HG03280 (cell line): ENCODE data around the gene ANTXRL.
"Not testable (repeated sequence)": the region's sequence is repeated elsewhere in the genome, so short reads cannot be mapped to it uniquely, and the experiment has no call there.

Experiments
- ATAC-seq: cut with Tn5 transposase; IDR thresholded peaks from one replicate; pipeline ENCODE4 v1.9.1; 2021; ENCODE audit warnings: mild to moderate bottlenecking, moderate library complexity; ENCODE audit not compliant: unreplicated experiment

ANTXRL gene

DNA sequence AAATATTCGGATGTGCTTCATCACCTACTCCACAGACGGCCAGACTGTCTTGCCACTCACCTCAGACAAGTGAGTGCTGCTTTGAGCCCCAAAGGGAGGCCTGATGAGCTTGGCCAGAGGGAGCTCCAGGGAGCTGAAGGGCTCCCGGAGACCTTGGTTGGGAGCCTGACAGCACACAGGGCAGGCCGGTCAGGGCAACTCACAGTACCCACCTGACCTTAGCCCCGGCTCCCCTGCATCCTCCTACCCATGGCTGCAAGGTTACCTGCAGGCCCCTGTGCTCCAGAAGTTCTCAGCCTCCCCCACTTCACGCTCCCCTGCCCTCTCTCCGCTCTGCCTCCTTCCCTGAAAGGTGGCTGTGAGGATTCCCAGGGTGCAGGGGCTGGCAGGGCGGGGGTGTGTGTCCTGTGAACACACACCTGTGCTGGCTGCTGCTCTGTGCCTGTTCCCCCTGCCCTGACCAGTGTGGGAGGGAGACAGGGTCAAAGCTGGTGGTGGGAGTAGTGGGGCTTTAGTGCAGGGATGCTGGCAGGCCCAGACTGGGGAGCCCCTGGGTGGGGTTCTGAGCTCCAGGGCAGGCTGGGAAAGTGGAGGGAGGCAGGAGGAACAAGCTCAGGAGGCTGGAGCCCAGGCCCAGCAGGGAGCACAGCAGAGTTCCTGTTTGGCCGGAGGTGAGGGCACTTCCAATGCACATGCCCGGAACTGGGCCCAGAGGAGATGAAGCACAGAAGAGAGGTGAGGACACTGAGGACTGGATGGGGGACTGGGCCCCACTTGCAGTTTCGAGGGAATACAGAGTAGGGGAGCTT, 7.2 kb downstream of the ANTXRL start:
- ATAC-seq: no peak

DNA sequence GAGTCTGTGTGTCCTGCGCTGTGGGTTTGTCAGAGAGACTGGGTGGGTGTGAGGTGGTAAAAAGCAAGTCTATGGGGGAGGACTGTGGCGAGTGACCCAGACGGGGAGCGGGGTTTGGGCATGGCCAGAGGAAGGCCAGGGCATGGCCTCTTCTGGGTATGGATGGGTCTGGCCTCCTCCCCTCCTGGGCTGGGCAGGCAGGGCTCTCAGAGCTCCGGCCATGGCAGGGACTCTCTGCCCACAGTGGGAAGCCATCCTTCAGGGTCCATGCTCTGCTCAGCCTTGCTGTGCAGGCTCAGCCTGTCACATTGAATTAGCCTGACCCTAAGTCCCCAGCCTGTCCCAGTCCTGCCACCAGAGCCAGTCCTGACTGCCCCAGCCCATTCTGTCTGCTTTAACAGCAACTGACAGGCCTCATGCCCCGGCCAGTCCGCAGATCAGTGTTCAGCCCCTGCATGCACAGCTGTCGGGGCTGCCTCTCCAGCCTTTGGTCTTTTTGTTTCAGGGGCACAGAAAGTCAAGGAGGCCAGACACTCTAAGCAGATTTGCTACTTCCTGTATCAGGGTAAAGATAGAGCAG, 7.9 kb downstream of the ANTXRL start:
- no peak for ATAC-seq

DNA sequence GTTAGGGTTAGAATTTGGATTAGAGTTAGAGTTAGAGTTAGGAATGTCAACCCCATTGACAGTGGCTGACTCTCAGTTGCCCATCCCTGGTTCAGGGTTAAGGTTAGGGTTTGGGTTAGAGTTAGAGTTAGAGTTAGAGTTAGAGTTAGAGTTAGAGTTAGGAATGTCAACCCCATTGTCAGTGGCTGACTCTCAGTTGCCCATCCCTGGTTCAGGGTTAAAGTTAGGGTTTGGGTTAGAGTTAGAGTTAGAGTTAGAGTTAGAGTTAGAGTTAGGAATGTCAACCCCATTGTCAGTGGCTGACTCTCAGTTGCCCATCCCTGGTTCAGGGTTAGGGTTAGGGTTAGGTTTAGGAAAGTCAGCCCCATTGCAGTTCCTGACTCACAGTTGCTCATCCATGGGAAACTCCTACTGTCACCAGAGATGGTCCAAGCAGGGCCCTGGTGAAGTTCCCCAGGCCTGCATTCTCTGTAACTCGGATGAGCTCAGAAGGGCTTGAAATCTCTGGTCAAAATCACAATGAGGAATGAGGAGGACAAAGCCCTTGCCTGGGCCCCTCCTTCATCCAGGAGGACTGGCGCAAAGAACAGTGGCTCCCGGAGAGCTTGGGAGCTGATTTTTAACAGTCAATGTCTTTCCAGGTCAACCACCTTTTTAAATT, 8.7 kb downstream of the ANTXRL start:
- not testable (repeated sequence) for ATAC-seq

DNA sequence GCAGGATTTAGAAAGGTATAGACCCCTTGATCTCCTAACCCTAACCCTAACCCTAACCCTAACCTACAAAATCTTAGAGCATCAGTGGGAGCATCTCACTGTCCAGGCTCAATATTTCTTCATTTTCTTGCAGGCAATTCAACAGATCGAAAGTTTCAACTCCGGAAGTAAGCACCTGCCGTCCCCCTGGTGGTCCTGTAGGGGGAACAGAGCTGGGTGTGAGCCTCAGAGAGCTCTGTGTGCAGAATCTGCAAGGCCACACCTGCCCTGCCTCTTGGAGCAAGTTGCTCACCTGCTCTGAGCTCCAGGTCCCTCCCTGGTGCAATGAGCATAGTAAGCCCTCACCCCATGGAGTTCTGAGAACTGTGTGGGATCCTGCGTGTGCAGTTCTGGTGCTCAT, 9.3 kb downstream of the ANTXRL start:
- not testable (repeated sequence) for ATAC-seq

DNA sequence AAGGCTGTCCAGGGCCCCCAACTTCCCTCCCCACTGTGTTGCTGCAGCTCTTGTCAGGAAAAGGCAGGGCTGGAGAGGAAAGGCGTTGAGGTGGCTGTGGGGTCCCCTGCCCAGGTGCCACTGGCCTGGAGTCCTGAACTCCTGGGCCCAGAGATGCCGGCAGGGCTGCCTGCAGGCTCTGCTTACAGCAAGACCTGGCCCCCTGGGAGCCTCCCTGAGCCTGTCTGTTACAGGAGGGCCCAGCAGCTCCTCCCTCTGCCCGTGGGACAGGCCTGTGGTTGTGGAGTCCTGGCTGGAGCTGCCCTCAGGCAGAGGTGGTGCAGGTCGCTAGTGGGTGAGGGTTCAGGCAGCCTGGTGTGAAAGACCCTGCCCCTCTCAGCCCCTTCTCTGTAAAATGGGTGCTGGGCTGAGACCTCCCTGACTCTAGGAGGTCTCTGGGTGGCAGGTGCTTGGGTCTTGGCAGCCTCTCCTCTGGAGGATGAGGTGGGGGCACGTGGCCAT, 9.9 kb downstream of the ANTXRL start:
- no peak for ATAC-seq

DNA sequence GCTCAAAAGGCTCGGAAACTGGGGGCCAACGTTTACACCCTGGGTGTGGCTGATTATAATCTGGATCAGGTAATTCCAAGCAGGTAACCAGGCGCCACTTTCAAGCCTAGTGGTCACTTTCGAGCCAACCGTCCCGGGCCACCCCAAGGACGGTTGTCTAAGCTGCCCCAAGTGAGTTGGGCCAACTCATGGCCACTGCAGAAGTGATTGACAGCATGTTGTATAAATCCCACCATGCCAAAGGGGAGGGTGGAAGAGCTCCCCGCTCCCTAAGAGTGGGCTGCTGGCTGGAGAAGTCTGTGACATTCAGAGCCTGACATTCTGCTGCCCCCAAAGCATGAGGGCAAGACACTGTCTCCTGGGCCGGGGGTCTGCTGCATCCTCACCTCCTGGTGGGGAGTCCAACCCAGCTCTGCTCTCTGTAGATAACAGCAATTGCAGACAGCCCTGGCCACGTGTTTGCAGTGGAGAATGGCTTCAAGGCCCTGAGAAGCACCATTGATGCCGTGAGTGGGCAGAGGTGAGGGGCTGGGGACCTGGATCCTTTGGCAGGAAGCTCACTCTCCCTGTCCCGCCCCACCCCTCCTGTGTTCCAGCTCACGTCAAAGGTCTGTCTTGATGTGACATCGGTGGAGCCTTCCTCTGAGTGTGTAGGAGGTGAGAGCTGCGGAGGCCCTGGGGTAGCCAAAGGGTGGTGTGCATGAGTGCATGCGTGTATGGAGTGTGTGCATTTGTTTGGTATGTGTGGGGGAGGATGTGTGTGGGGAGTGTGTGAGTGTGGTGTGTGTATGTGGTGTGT, 10.8 kb downstream of the ANTXRL start:
- no peak for ATAC-seq

DNA sequence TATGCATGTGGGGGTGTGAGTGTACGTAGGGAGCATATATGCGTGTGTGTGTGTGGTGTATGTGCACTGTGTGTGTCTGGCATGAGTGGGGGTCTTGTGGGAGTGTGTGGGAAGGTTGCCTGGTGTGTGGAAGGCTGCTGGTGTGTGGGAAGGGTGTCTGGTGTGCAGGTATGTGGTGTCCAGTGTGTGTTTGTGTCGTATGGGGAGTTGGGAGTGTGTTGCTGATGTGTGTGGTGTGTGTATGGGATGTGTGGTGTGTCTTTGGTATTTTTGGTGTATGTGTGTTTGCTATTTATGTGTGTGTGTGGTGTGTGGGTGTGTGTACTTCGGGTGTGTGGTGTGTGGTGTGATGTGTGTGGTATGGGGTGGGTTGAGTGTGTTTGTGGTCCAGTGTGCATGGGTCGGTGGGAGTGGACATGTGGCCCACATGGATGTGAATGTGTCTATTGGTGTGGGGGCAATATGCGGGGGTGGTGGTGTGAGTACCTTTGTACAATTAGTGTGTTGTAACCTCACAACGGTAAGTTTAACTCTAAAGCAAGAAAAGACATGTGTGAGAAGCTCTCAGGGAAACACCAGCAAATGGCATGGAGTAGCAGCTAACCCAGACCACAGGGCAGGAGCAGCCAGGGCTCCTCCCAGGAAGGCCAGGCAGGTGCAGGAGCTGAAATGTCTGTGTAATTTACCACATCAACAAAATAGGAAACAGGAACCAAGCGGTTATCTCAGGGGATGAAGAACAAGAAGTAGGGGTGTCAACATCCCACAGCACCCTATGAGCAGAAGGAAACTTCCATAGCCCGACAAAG, 11.9 kb downstream of the ANTXRL start:
- ATAC-seq: no peak

DNA sequence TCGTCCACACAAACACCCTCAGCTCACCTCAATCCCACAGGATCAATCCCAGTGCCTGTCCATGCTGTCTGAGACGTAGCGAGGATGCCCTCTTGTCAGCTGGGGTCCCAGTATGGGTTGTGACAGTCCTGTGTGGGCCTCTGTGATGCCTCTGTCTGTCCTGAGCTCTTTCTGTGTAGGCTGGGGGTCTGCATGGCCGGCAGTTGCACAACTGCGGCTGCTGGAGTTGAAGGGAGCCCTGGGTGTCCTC, 12.4 kb downstream of the ANTXRL start:
- no peak for ATAC-seq

DNA sequence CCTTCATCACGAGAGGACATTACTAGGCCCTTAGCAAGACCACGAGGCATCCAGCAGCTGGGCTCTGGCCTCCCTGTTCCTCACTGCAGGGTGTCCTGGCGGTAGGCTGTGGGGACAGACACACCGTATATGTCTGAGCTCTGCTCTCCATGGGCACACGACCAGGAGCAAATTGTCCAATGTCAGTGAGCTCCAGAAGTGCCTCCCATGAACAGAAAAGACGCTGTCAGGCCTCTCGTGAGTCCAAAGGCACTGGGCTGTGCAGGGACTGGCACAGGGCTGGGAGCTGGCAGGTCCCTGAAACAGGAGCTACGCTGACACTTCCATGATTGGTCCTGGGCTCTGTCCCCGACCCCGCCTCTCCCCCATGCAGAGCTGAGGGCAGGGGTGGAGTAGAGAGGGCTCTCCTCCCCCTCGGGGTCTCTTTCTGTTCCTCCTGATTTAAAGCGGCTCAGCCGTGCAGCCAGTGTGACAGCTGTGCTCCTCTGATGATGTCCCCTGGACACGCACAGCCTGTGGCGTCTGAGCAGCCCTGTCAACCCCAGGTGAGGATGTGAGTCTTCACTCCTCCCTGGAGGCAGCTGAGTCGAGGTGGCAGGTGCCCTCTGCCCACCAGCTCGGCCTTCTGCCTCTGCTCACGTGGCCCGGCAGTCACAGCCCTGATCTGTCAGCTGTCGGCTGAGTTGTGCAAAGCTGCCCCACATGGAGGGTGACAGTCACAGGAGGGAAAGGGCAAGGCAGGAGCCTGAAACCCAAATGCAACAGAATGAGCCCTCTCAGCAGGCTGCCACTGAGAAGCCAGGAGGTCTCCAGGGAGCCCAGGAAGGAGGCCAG, 13.0 kb downstream of the ANTXRL start:
- ATAC-seq: no peak

DNA sequence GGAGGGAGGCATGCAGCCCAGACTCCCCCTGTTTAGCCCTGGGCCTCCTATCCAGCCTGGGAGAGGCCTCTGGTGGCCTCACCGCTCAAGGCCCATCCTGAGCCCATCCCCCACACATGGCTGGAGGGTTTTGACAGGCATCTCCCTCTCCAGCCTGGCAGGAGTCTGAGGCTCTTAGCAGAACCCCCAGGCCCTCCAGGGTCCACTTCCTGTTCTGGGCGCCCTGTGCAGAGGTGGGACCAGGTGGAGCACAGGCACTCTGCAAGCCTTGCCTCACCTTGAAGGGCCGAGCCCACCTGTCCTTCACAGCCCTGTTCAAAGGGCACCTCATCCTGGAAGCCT, 13.5 kb downstream of the ANTXRL start:
- not testable (repeated sequence) for ATAC-seq

DNA sequence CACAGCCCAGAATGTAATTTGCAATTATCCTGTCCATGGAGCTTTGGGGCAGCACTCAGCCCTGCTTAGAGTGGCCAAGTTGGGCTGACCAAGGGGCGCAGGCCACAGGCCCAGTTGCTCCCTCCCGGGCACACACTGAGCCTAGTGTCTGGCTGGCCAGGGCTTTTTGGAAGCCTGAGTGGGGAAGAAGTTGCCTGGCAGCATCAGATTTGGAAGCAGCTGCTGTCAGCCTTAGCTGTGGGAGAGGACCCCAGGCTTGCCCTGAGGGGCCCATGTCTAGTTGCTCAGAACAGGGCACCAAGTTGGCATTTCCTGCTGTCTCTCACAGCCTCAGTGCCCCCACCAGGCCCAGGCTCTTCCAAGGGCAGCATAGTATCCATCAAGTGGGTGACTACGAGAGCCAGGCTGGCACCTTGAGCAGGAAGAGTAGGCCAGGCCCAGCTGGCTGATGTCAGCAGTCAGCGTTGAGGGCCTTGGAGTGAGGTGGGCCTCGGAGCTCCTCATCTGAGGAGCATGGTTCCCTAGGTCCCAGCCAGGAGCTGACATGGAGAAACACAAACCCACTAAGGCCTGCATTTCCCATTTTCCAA, 14.4 kb downstream of the ANTXRL start:
- ATAC-seq: no peak

DNA sequence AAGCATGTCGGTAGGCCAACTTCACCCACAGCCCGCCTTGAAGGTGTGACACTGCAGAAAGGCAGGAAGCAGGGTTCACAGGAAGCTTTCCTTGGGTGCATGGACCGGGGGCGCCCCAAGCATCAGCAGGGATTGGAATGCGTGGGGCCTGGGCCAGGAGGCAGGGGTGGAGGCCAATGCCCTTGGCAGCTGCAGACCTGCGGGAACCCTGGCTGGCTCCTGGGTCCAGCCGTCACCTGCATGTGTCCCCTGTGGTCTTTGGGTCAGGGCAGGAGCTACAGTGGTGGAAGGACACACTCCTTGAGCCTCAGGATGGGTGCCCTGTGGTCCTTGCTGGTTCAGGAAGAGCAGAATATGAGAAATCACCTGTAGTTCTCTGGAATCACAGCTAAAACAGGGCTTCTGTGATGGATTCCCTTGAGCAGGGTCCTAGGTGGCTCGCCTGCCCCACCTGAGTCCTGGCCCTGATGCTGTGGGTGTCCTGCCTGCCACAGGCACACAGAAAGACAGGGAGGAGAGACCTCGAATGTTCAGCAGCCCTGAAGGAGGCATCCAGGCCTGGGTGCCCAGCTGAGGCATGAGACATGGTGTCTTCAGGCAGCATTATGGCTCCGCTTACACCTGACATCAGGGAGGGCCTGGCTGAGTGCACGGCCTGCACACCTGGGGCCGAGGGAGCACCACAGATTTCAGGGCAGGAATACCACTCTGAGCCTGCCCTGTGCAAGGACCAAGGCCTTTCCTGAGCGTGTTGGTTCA, 15.1 kb downstream of the ANTXRL start:
- no peak for ATAC-seq

DNA sequence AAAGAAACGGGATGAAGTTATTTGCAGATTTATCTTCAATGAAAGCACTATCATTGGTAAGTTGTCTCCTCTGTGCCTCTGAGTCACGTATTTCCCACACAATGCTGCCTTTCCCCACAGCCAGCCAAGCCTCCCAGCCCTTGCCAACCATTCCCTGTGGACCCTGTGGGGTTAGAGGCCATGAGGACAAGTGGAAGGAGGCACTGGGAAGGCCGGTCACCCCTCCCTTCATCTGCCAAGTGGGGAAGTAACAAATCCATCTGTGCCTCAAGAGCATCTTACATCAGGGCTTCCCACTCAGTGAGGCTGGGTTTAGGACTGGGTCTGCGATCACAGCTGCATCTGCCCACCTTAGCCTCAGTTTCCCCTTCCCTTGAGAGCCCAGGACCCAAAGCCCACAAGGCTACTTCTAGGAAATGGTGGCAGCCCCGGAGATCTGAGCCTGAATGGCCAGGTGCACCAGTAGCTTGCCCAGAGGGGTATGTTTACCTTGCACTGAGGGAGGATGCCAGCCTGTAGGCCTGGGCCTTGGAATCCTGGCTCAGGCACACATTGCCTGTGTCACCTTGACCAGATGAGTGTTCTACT, 16.1 kb downstream of the ANTXRL start:
- ATAC-seq: not testable (repeated sequence)

DNA sequence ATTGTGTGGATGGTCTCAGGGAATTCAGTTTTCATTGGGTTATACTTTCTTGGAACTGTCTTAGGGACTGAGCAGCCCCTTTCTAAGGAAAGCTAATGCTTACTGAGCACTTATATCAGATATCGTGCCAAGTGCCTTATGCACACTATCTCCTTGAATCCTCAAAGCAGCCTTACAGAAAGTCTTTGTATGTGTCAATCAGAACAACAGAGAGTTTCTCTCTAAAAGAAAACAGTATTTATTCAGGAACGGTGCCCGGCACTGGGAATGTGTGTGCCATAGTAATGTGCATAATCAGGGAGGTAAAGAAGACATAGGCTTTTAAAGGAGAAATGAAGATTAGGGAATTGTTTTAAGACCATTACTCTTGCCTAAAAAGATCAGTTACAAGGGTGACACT, 17.3 kb downstream of the ANTXRL start:
- no peak for ATAC-seq

DNA sequence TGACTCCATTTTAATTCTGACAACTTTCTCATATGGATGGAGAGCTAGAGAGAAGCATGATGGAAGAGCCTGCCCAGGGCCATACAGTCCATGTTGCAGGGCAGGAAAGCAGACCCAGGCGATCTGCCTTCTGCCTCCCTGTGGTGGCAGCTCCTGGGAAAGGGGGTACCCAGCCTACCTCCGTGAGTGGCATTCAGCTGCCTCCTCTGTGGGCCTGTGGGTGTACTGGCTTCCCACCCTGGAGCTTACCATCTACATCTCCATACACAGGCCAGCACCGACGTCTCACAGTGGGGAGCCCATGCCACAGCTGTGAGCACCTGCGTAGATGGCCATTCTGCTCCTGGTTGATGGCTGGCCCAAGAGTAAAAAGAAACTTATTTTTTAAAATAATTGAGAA, 17.9 kb downstream of the ANTXRL start:
- not testable (repeated sequence) for ATAC-seq

DNA sequence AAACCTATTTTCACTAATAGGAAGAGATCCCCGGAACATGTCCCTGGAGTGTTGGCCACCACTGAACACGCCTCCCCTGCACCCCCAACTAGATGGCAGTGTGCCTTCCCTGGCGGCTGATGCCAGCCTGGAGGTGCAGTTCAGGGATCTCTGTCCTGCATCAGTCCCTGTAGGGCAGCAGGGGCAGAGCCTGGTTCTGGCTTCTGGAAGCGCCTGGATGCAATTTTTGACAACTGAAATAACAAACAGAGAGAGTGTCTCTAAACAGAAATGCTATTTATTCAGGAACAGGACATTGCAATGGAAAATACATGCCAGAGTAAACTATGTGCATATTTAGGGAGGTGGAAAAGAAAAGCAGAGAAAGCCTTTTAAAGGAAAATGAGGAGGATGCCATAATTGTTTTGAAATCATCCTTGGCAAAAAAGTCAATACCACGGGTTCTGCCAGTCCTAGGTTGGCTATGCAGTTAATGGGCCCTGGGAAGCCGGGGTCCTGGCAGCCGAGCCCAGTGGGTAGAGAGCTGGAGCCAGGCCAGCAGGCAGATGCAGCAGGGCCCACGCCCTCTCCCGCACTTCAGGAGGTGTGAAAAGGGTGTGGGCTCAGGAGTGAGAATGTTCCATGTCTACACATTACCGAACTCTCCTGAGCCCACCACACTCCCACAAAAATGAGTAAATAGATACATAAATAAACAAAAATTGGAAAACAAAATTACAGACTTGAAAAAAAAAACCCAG, 18.5 kb downstream of the ANTXRL start:
- ATAC-seq: no peak

DNA sequence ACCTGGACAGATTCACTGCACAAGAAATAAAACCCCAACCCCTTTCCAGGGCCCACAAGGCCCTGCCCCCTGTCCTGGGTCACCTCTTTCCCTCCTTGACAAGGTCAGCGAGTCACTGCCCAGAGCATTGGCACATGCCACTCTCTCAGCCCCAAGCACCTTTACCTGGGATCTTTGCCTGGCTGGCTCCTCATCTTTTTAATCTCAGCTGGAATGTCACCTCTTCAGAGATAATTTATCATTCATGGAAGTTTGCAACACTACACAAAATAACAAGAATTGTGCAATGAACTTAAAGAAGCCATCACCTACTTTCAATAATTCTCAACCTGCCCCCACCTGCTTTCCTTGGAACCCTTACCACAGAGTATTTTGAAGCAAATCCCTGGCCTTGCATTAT, 19.2 kb downstream of the ANTXRL start:
- no peak for ATAC-seq
